Hair follicular keratinocyte (primary cell): ENCODE data around the gene KRT83. TPM values are rescaled to one million over a fixed set of nuclear protein-coding genes. Genes with fewer than 3 reads are reported as not detected.

Experiments used
- total RNA-seq: library from RNA; depleted of rRNA; stranded (reverse); fragments of >200 nt; gene quantifications from 2 replicates; pipeline ENCODE4 v1.2.3, GENCODE V29; 2015

The KRT83 gene
- total RNA-seq, result not detected in 2 replicates

GRCh38 chr12:52320784-52321400, at the start of gene KRT83:
KRT83 (minus strand) TSS chr12:52321398; CDS start chr12:52321335, 63 bp downstream.

GRCh38 chr12:52366738-52367485, 45.7 kb upstream of the KRT83 start, which contains the start of gene KRT85:
KRT85 (minus strand) TSS chr12:52367481; CDS start chr12:52367405, 76 bp downstream.

GRCh38 chr12:52291267-52291935, 29.8 kb downstream of the KRT83 start, which contains the start of gene KRT81:
KRT81 (minus strand) TSS chr12:52291534; CDS start chr12:52291465, 69 bp downstream.

GRCh38 chr12:52274521-52275120, 46.6 kb downstream of the KRT83 start, which contains the start of gene KRT86:
KRT86 (plus strand) TSS chr12:52274645; CDS start chr12:52301917, 27,272 bp downstream.

Other genes starting within 250 kb of the KRT83 start
- not detected in 2 replicates for gene SMIM41, start 241.7 kb downstream of the KRT83 start, total RNA-seq
- 0.11 and 0.55 TPM in 2 replicates for gene KRT80, start 129.4 kb downstream of the KRT83 start, total RNA-seq
- 131 and 353 TPM in 2 replicates for gene KRT7, start 88.2 kb downstream of the KRT83 start, total RNA-seq
- 0.08 TPM in 1 of 2 replicates, not detected in the other for gene KRT86, start 46.8 kb downstream of the KRT83 start, total RNA-seq
- gene KRT81, start 29.9 kb downstream of the KRT83 start, total RNA-seq, result 0.08 and 0.19 TPM in 2 replicates
- not detected in 2 replicates for gene KRT85, start 46.1 kb upstream of the KRT83 start, total RNA-seq
- not detected in 2 replicates for gene KRT84, start 64.3 kb upstream of the KRT83 start, total RNA-seq
- gene KRT82, start 84.9 kb upstream of the KRT83 start, total RNA-seq, result not detected in 2 replicates
- gene KRT75, start 113.0 kb upstream of the KRT83 start, total RNA-seq, result 4.9 and 7.4 TPM in 2 replicates
- gene KRT6B, start 130.7 kb upstream of the KRT83 start, total RNA-seq, result 883 and 1,696 TPM in 2 replicates
- gene KRT6C, start 152.4 kb upstream of the KRT83 start, total RNA-seq, result 11.7 and 19.2 TPM in 2 replicates
- gene KRT6A, start 171.9 kb upstream of the KRT83 start, total RNA-seq, result 3,851 and 5,054 TPM in 2 replicates
- gene KRT5, start 199.0 kb upstream of the KRT83 start, total RNA-seq, result 12,420 and 12,774 TPM in 2 replicates
- not detected in 2 replicates for gene KRT71, start 231.7 kb upstream of the KRT83 start, total RNA-seq